ENCODE data around the gene BLOC1S1.

BLOC1S1 gene

DNA sequence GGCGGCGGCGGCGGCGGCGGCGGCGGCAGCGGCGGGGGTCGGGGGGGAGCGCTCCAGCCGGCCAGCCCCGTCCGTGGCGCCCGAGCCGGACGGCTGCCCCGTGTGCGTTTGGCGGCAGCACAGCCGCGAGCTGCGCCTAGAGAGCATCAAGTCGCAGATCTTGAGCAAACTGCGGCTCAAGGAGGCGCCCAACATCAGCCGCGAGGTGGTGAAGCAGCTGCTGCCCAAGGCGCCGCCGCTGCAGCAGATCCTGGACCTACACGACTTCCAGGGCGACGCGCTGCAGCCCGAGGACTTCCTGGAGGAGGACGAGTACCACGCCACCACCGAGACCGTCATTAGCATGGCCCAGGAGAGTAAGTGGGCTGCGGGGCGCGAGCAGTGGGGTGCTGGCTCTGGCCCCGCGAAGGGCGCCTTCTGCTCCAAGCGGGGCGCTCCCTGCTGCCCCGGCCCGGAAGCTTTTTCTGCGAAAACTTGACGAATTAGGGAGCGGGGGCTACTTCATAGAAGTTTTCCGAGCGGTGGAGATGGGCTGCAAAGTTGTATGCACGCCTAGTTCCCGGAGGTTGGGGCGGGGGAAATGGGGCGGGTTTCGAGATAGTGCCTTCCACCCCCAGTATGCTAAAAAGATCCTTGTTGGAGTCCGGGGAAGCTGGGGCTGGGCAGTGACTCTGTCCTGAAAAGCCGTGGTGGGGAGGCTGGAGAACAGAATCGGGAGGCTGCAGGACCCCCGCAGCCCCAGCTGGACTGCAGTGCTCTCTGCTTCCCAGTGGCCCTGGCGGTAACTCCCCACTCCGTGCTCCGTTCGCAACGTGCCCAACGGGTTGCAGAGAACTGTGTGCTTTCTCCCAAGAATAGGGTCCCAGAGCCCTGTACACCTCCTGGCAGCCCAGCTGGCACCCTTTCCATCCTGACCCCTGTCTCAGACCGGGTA, 27.8 kb downstream of the BLOC1S1 start:
- TF ChIP-seq, protein P1, sequence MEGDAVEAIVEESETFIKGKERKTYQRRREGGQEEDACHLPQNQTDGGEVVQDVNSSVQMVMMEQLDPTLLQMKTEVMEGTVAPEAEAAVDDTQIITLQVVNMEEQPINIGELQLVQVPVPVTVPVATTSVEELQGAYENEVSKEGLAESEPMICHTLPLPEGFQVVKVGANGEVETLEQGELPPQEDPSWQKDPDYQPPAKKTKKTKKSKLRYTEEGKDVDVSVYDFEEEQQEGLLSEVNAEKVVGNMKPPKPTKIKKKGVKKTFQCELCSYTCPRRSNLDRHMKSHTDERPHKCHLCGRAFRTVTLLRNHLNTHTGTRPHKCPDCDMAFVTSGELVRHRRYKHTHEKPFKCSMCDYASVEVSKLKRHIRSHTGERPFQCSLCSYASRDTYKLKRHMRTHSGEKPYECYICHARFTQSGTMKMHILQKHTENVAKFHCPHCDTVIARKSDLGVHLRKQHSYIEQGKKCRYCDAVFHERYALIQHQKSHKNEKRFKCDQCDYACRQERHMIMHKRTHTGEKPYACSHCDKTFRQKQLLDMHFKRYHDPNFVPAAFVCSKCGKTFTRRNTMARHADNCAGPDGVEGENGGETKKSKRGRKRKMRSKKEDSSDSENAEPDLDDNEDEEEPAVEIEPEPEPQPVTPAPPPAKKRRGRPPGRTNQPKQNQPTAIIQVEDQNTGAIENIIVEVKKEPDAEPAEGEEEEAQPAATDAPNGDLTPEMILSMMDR (IDR thresholded peaks at IDR 0.05) = peak; percentile 14
- Histone ChIP-seq H3K4me3 (ENCODE audit: low read depth, low read length) (peak overlapping the region; percentile 49), H2AFZ (peak overlapping the region; percentile 81), H3K27ac (no peak overlapping the region), H3K9me3 (ENCODE audit: control insufficient read depth, low read length) (no peaks in the 10 kb centered on the region), H3K4me1 (peaks cover 5% of the 10 kb centered on the region), H3K27me3 (ENCODE audit: control insufficient read depth, insufficient read depth, low read length) (no peaks in the 10 kb centered on the region), H3K36me3 (ENCODE audit: control insufficient read depth, insufficient read depth, low read length) (no peaks in the 10 kb centered on the region), H3K4me2 (ENCODE audit: low read length) (peak overlapping the region; percentile 64), H3K9ac (no peak overlapping the region), H3K79me2 (no peaks in the 10 kb centered on the region)

DNA sequence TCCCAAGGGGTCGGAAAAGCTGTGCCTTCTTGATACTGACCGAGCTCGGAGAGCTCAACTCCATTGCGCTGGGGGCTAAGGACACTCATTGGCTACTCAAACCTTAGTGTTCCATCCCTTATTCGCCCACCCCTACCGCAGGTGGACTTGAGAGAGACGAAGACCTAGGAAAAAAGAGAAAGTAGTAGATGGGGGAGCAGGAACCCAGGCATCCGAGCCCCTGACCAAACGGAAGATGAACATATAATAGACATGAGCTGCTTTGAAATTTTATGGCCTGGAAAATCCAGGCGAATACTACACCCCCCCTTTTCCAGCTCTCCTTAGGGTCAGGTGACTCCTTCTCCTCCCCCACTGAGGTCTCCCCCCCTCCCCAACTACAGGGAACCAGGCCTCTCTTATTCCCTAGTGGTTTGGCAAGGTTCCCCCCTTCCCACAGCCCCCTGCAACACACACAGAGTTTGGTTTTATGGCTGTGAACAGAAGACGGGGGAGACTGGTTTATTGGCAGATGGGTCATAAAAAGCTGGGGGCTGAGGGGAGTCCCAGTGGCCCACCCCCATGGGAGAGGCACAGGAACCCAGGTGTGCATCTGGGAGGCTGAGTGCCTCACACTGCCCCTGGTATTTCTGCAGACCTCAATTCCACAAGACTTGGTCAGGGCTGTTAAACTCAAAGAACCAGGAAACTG, 28.6 kb downstream of the BLOC1S1 start:
- Histone ChIP-seq H3K27ac (no peak overlapping the region), H3K4me3 (ENCODE audit: low read depth, low read length) (no peak overlapping the region), H3K4me1 (peaks cover 2% of the 10 kb centered on the region), H2AFZ (peak overlapping the region; percentile 81), H3K4me2 (ENCODE audit: low read length) (peak overlapping the region; percentile 64), H3K36me3 (ENCODE audit: control insufficient read depth, insufficient read depth, low read length) (no peaks in the 10 kb centered on the region), H3K79me2 (no peaks in the 10 kb centered on the region), H3K9ac (no peak overlapping the region), H3K27me3 (ENCODE audit: control insufficient read depth, insufficient read depth, low read length) (no peaks in the 10 kb centered on the region), H3K9me3 (ENCODE audit: control insufficient read depth, low read length) (no peaks in the 10 kb centered on the region)
- TF ChIP-seq, protein P1 (IDR thresholded peaks at IDR 0.05) = no peak

- Histone ChIP-seq H3K9me3 (ENCODE audit: control insufficient read depth, low read length) (no peaks in the 10 kb centered on the region), H3K27ac (no peak overlapping the region), H3K9ac (no peak overlapping the region), H3K4me3 (ENCODE audit: low read depth, low read length) (no peak overlapping the region), H3K36me3 (ENCODE audit: control insufficient read depth, insufficient read depth, low read length) (no peaks in the 10 kb centered on the region), H3K4me2 (ENCODE audit: low read length) (no peak overlapping the region), H2AFZ (no peak overlapping the region), H3K27me3 (ENCODE audit: control insufficient read depth, insufficient read depth, low read length) (no peaks in the 10 kb centered on the region), H3K4me1 (peaks cover 2% of the 10 kb centered on the region), H3K79me2 (no peaks in the 10 kb centered on the region)
- TF ChIP-seq, protein P1 (IDR thresholded peaks at IDR 0.05) = no peak
These were observed 29.7 kb downstream of the BLOC1S1 start for GRCh38 chr12:55745361-55746173.

DNA sequence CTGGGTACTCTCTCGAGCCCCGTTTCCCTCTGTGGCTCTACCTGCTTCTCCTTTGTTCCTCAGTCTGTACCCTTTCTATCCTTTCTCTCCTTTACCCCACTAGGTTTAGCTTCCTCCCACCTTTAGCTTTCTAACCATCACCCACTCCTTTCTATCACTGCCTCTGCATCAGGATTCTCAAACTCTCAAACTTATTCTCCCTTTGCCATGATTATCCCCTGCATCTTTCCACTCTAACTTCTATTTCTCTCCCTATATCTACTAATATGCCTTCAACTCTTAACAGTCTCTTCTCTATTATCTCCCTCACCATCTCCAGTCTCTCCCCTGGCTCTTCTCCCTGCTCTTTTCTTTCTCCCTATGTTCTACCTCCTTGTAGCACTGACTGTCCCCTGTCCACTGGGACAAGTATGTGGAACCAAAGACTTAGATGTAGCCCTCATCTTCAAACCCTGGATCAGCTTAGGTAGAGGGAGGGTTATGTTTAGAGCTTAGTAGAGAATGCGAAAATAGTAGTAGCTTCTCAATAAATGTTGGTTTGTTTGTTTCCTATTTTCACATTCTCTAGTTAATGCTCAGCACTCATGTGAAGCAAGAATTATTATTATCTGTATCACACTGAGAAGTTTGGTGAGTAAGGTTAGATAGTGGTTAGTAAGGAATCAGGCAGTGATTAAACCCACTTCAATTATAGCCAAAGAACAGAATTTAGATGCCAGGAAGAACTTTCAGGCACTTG, 30.5 kb downstream of the BLOC1S1 start:
- Histone ChIP-seq H3K9ac (no peak overlapping the region), H2AFZ (no peak overlapping the region), H3K4me1 (peaks cover 2% of the 10 kb centered on the region), H3K27me3 (ENCODE audit: control insufficient read depth, insufficient read depth, low read length) (no peaks in the 10 kb centered on the region), H3K79me2 (no peaks in the 10 kb centered on the region), H3K36me3 (ENCODE audit: control insufficient read depth, insufficient read depth, low read length) (no peaks in the 10 kb centered on the region), H3K27ac (no peak overlapping the region), H3K4me2 (ENCODE audit: low read length) (no peak overlapping the region), H3K4me3 (ENCODE audit: low read depth, low read length) (no peak overlapping the region), H3K9me3 (ENCODE audit: control insufficient read depth, low read length) (no peaks in the 10 kb centered on the region)
- TF ChIP-seq, protein P1 (IDR thresholded peaks at IDR 0.05) = no peak
